OCI-LY3 (cell line): ENCODE results near the gene GCNT4.

Experiments
- EZH2phosphoT487 ChIP-seq: fragments of 200-600 bp; shearing (Covaris generic); IDR thresholded peaks from 2 replicates; pipeline ENCODE4 v1.6.1; 2018; ENCODE audit warnings: antibody characterized with exemption, mixed run types, low read depth
- TF ChIP-seq, protein P1 (sequence below): fragments of 200-600, 300-600 bp; sonication (generic); IDR thresholded peaks from 2 replicates; pipeline ENCODE4 v1.5.1; 2014; ENCODE audit warnings: antibody characterized with exemption, low read length, low read depth

DNA sequence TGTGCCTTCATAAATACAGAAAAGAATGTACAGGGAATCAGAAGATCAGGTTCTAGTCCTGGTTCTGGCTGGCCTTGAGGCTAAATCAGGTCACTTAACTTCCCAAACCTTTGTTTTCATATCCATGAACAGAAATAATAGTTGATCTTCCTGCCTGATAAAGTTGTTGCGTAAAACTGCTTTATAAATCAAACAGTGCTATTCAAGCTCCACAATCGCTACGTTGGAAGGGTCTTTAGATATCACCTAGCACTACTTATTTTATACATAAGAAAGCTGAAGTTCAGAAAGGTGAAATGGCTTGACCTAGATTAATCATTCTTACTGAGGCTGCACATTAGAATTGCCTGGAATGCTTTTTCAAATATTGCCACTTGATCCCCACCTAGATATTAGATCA is 36.3 kb upstream of the GCNT4 start:
- TF ChIP-seq, protein P1, sequence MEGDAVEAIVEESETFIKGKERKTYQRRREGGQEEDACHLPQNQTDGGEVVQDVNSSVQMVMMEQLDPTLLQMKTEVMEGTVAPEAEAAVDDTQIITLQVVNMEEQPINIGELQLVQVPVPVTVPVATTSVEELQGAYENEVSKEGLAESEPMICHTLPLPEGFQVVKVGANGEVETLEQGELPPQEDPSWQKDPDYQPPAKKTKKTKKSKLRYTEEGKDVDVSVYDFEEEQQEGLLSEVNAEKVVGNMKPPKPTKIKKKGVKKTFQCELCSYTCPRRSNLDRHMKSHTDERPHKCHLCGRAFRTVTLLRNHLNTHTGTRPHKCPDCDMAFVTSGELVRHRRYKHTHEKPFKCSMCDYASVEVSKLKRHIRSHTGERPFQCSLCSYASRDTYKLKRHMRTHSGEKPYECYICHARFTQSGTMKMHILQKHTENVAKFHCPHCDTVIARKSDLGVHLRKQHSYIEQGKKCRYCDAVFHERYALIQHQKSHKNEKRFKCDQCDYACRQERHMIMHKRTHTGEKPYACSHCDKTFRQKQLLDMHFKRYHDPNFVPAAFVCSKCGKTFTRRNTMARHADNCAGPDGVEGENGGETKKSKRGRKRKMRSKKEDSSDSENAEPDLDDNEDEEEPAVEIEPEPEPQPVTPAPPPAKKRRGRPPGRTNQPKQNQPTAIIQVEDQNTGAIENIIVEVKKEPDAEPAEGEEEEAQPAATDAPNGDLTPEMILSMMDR: no peak
- no peak for TF ChIP-seq EZH2phosphoT487
